ENCODE results near the gene WDR26.
"Not testable (repeated sequence)": the region's sequence is repeated elsewhere in the genome, so short reads cannot be mapped to it uniquely, and the experiment has no call there.

Gene WDR26

GRCh38 chr1:224392411-224393249 lies 42.0 kb downstream of the WDR26 start:
- DNase-seq (ENCODE audit: low spot score): no peak

- DNase-seq (ENCODE audit: low spot score): no peak
These were observed 44.1 kb downstream of the WDR26 start for GRCh38 chr1:224390517-224390916.

GRCh38 chr1:224387943-224388342 lies 46.7 kb downstream of the WDR26 start:
- no peak for DNase-seq (ENCODE audit: low spot score)

- peak; percentile 11 for DNase-seq (ENCODE audit: low spot score)
These were observed 47.2 kb downstream of the WDR26 start for GRCh38 chr1:224387302-224387912.

- DNase-seq (ENCODE audit: low spot score): no peak
These were observed 51.4 kb downstream of the WDR26 start for GRCh38 chr1:224383218-224383617.

- no peak for DNase-seq (ENCODE audit: low spot score)
These were observed 52.6 kb downstream of the WDR26 start for GRCh38 chr1:224381880-224382548.

- no peak for DNase-seq (ENCODE audit: low spot score)
These were observed 54.6 kb downstream of the WDR26 start for GRCh38 chr1:224380003-224380402.

GRCh38 chr1:224378855-224379631 lies 55.6 kb downstream of the WDR26 start:
- DNase-seq (ENCODE audit: low spot score): no peak

GRCh38 chr1:224377676-224378006 lies 57.0 kb downstream of the WDR26 start:
- no peak for DNase-seq (ENCODE audit: low spot score)

GRCh38 chr1:224375059-224375458 lies 59.5 kb downstream of the WDR26 start:
- no peak for DNase-seq (ENCODE audit: low spot score)

- DNase-seq (ENCODE audit: low spot score): no peak
These were observed 61.5 kb downstream of the WDR26 start for GRCh38 chr1:224373008-224373590.

- DNase-seq (ENCODE audit: low spot score): no peak
These were observed 66.2 kb downstream of the WDR26 start for GRCh38 chr1:224368409-224368808.

GRCh38 chr1:224359207-224359606 lies 75.4 kb downstream of the WDR26 start:
- DNase-seq (ENCODE audit: low spot score): no peak

- no peak for DNase-seq (ENCODE audit: low spot score)
These were observed 76.4 kb downstream of the WDR26 start for GRCh38 chr1:224358237-224358636.

- DNase-seq (ENCODE audit: low spot score): no peak
These were observed 76.9 kb downstream of the WDR26 start for GRCh38 chr1:224357626-224358124.

GRCh38 chr1:224356685-224357625 lies 77.6 kb downstream of the WDR26 start, which contains the start of gene CNIH4:
TSS of gene CNIH4 (plus strand) at chr1:224356879. CDS start at chr1:224356925, 46 bp downstream.
- DNase-seq (ENCODE audit: low spot score): peak; percentile 97

- no peak for DNase-seq (ENCODE audit: low spot score)
These were observed 80.3 kb downstream of the WDR26 start for GRCh38 chr1:224353975-224354925.

GRCh38 chr1:224352436-224353085 lies 82.0 kb downstream of the WDR26 start:
- not testable (repeated sequence) for DNase-seq (ENCODE audit: low spot score)

GRCh38 chr1:224349716-224350115 lies 84.9 kb downstream of the WDR26 start:
- not testable (repeated sequence) for DNase-seq (ENCODE audit: low spot score)
